Smooth muscle cell (in vitro differentiated cells): ENCODE measurements around the gene EPN3. TPM values are rescaled to one million over a fixed set of nuclear protein-coding genes. Genes with fewer than 3 reads are reported as not detected.

Source experiments
- DNase-seq: peaks from one replicate; lab custom pipeline; 2025; ENCODE audit not compliant: unreplicated experiment; lab: John Stamatoyannopoulos, UW
- H2AFZ ChIP-seq: fragments of 200-600 bp; sonication (generic); 2 replicates; pipeline ENCODE4 v1.6.0; 2016; ENCODE audit warnings: antibody characterized with exemption, low read depth, mild to moderate bottlenecking
- H3F3A ChIP-seq: fragments of 200-600 bp; sonication (generic); 2 replicates; pipeline ENCODE4 v1.6.0; 2017; ENCODE audit warnings: antibody characterized with exemption, low read depth
- H3K27ac ChIP-seq: fragments of 200-600 bp; sonication (generic); 2 replicates; pipeline ENCODE4 v1.5.1; 2016; ENCODE audit warnings: low read depth, mild to moderate bottlenecking
- H3K27me3 ChIP-seq: fragments of 200-600 bp; sonication (generic); 2 replicates; pipeline ENCODE4 v1.6.1; 2016; ENCODE audit warnings: low read depth, mild to moderate bottlenecking
- H3K36me3 ChIP-seq: fragments of 200-600 bp; sonication (generic); 2 replicates; pipeline ENCODE4 v1.5.1; 2016; ENCODE audit warnings: low read depth
- H3K4me1 ChIP-seq: fragments of 200-600 bp; sonication (generic); 2 replicates; pipeline ENCODE4 v1.5.1; 2016; ENCODE audit warnings: low read depth
- H3K4me2 ChIP-seq: fragments of 200-600 bp; sonication (generic); 2 replicates; pipeline ENCODE4 v1.6.0; 2016; ENCODE audit warnings: mild to moderate bottlenecking
- H3K4me3 ChIP-seq: fragments of 200-600 bp; sonication (generic); 2 replicates; pipeline ENCODE4 v1.5.1; 2016; ENCODE audit warnings: mild to moderate bottlenecking
- H3K79me2 ChIP-seq: fragments of 200-600 bp; sonication (generic); 2 replicates; pipeline ENCODE4 v1.6.0; 2016; ENCODE audit warnings: low read depth, mild to moderate bottlenecking
- H3K9ac ChIP-seq: fragments of 200-600 bp; sonication (generic); 2 replicates; pipeline ENCODE4 v1.6.0; 2016; ENCODE audit warnings: low read depth
- H3K9me3 ChIP-seq: fragments of 200-600 bp; sonication (generic); replicated peaks from 2 replicates; pipeline ENCODE4 v1.5.1; 2016; ENCODE audit warnings: low read depth
- H4K20me1 ChIP-seq: fragments of 200-600 bp; sonication (generic); 2 replicates; pipeline ENCODE4 v1.6.0; 2016; ENCODE audit warnings: low read depth
- WGBS: methylation state at CpG from one replicate; pipeline ENCODE4 v1.1.7; 2016; ENCODE audit warnings: low lambda C conversion rate; 5-methylcytosine and 5-hydroxymethylcytosine counted together
- polyA plus RNA-seq: library from polyadenylated mRNA; unstranded; fragments of >200 nt; fragmentation: Nextera tagmentation; extraction: Ambion mirVana; gene quantifications from 2 replicates; pipeline ENCODE4 v1.2.1, GENCODE V29; 2016
- total RNA-seq: library from RNA; depleted of rRNA; stranded (reverse); fragments of >200 nt; gene quantifications from 2 replicates; pipeline ENCODE4 v1.2.3, GENCODE V29; 2014
- TF ChIP-seq, protein P1 (sequence below): fragments of 200-600 bp; sonication (generic); IDR thresholded peaks from 2 replicates; pipeline ENCODE4 v1.5.1; 2017; ENCODE audit warnings: borderline replicate concordance, mild to moderate bottlenecking, antibody characterized with exemption; ENCODE audit not compliant: insufficient read depth, poor library complexity, severe bottlenecking

EPN3 gene
- total and polyA plus RNA-seq, 2 experiments from 2014 or later: 3.9 to 5.1 TPM

DNA sequence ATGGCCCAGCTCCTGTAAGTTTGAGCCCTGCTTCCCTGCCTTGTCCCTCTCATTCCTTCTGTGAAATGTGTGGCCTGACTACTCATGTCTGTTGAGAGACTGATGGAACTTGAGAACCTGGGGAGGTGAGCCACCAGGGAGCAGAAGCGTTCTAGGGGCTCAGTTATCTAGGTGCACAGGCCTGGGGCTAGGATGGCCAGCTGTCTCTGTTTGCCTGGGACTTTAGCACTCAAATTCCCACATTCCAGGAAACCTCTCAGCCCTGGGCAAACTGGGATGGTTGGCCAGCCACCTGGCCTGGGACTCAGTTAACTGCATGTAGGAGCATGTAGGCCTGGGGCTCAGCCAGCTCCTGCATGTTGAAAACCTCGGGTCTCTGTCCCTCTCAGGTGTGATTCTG, 9.3 kb upstream of the EPN3 start:
- TF ChIP-seq, protein P1, sequence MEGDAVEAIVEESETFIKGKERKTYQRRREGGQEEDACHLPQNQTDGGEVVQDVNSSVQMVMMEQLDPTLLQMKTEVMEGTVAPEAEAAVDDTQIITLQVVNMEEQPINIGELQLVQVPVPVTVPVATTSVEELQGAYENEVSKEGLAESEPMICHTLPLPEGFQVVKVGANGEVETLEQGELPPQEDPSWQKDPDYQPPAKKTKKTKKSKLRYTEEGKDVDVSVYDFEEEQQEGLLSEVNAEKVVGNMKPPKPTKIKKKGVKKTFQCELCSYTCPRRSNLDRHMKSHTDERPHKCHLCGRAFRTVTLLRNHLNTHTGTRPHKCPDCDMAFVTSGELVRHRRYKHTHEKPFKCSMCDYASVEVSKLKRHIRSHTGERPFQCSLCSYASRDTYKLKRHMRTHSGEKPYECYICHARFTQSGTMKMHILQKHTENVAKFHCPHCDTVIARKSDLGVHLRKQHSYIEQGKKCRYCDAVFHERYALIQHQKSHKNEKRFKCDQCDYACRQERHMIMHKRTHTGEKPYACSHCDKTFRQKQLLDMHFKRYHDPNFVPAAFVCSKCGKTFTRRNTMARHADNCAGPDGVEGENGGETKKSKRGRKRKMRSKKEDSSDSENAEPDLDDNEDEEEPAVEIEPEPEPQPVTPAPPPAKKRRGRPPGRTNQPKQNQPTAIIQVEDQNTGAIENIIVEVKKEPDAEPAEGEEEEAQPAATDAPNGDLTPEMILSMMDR: no peak
- Histone ChIP-seq H3K27me3 (no peaks in the 10 kb centered on the region), H3K36me3 (no peaks in the 10 kb centered on the region), H4K20me1 (no peaks in the 10 kb centered on the region), H2AFZ (no peak overlapping the region), H3K9me3 (no peaks in the 10 kb centered on the region), H3K4me3 (no peak overlapping the region), H3K4me2 (no peak overlapping the region), H3K9ac (no peak overlapping the region), H3K79me2 (no peaks in the 10 kb centered on the region), H3F3A (no peaks in the 10 kb centered on the region), H3K27ac (no peak overlapping the region), H3K4me1 (no peaks in the 10 kb centered on the region)
- 60% methylated on average over 2 of the region's 2 CpGs for WGBS
- DNase-seq: no peak

GRCh38 chr17:50524838-50525237, 7.7 kb upstream of the EPN3 start:
- Histone ChIP-seq H3K27me3 (peaks cover 6% of the 10 kb centered on the region), H3K4me2 (no peak overlapping the region), H4K20me1 (no peaks in the 10 kb centered on the region), H3F3A (no peaks in the 10 kb centered on the region), H3K4me1 (no peaks in the 10 kb centered on the region), H3K36me3 (no peaks in the 10 kb centered on the region), H2AFZ (no peak overlapping the region), H3K79me2 (no peaks in the 10 kb centered on the region), H3K9me3 (no peaks in the 10 kb centered on the region), H3K9ac (no peak overlapping the region), H3K4me3 (no peak overlapping the region), H3K27ac (no peak overlapping the region)
- DNase-seq: no peak
- 95% methylated on average over 18 of the region's 18 CpGs for WGBS
- TF ChIP-seq, protein P1: no peak

- Histone ChIP-seq H4K20me1 (no peaks in the 10 kb centered on the region), H3K36me3 (no peaks in the 10 kb centered on the region), H3K4me3 (no peak overlapping the region), H3K27ac (no peak overlapping the region), H3K4me2 (no peak overlapping the region), H3K4me1 (peaks cover under 1% of the 10 kb centered on the region), H3F3A (no peaks in the 10 kb centered on the region), H3K9ac (no peak overlapping the region), H3K9me3 (no peaks in the 10 kb centered on the region), H2AFZ (no peak overlapping the region), H3K79me2 (no peaks in the 10 kb centered on the region), H3K27me3 (peaks cover 23% of the 10 kb centered on the region)
- WGBS: 59% methylated on average over 5 of the region's 5 CpGs
- TF ChIP-seq, protein P1: no peak
- no peak for DNase-seq
These were observed 5.3 kb upstream of the EPN3 start for GRCh38 chr17:50527155-50527762.

- H3K9ac ChIP-seq: no peak overlapping the region
- H3K4me2 ChIP-seq: no peak overlapping the region
- peaks cover 31% of the 10 kb centered on the region for H3K27me3 ChIP-seq
- TF ChIP-seq, protein P1: no peak
- H3K4me3 ChIP-seq: no peak overlapping the region
- no peaks in the 10 kb centered on the region for H3K36me3 ChIP-seq
- no peaks in the 10 kb centered on the region for H3K9me3 ChIP-seq
- H3K79me2 ChIP-seq: no peaks in the 10 kb centered on the region
- H3K27ac ChIP-seq: no peak overlapping the region
- no peak overlapping the region for H2AFZ ChIP-seq
- no peak for DNase-seq
- H4K20me1 ChIP-seq: no peaks in the 10 kb centered on the region
- H3F3A ChIP-seq: no peaks in the 10 kb centered on the region
- 46% methylated on average over 4 of the region's 4 CpGs for WGBS
- peaks cover 8% of the 10 kb centered on the region for H3K4me1 ChIP-seq
These were observed 4.5 kb upstream of the EPN3 start for GRCh38 chr17:50527949-50528474.
